ENCODE data around the gene LRRTM4.

- TF ChIP-seq CTCF (IDR thresholded peaks at IDR 0.05; ENCODE audit: low read depth, low read length) (no peak), EZH2phosphoT487 (IDR thresholded peaks at IDR 0.05; ENCODE audit: low read depth) (no peak)
These were observed 38.1 kb downstream of the LRRTM4 start for GRCh38 chr2:77484026-77484425.

Measured in OCI-LY3 (cell line).